Occipital lobe (tissue), 2 donors: ENCODE results near the gene AIPL1. TPM values are rescaled to one million over a fixed set of nuclear protein-coding genes. Genes with fewer than 3 reads are reported as not detected.

Experiments
- DNase-seq: peaks from one replicate; lab custom pipeline; 2025; lab: John Stamatoyannopoulos, UW
- total RNA-seq: library from RNA; depleted of rRNA; stranded (reverse); fragments of >200 nt; gene quantifications from one replicate; pipeline ENCODE4 v1.2.3, GENCODE V29; 2014

AIPL1 gene
- total RNA-seq, 1 donor from 2014 or later = not detected

DNA sequence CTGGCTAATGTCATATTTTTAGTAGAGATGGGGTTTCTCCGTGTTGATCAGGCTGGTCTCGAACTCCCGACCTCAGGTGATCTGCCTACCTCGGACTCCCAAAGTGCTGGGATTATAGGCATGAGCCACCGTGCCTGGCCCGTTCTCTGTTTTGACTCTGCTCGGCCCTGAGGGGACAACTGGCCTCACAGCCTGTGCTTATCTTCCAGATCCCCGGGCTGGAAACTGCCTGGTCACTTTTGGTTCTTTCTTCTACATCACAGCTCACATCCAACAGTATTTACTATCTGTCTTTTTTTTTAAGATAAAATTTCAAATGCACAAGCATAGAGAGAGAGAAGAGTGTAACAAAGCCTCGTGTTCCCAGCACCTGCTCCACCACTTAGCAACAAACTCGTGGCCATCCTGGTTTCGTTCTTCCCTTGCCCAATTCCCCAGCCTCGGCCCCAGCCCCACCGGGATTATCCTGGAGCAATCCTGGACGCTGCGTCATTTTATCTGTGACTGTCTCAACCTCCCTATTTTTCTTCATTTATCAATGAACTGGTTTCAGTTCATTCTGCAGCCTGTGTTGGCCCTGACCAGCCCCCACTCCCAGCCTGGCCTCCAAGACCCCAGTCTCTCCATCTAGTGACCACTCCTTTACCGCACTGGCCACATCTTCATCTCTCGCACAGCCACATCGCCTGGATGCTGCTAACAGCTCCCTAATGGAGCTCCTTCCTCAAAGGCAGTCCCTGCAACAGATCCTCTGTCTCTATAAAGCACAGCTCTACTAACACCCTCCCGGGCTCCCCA, 30.5 kb upstream of the AIPL1 start:
- DNase-seq = no peak

DNA sequence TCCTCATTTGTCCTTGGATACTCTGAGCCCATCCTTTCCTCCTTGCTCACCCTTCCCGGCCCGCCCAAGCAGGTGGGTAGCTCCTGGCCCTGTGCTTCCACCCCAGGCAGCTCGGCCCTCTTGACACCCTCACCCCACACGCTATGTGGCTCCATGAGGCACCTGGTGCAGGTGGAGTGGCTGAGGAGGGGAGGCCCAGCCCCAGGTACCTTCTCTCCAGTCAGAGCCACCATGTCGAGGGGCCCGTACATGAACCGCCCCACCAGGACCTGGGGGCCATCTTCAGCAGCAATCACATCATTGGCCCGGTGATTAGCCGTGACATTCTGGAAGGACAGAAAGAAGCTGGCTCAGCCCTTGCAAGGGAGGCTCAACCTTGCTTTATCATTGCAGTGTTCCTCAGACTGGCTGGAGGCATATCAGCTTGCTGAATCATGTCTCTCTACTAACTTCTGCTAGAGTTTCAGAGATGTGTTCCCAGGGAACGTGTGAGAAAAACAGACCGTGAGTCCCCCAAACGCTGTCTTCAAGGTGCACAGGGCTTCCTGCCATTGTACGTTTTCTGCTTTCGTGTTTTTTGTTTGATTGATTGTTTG, 29.6 kb upstream of the AIPL1 start:
- no peak for DNase-seq

DNA sequence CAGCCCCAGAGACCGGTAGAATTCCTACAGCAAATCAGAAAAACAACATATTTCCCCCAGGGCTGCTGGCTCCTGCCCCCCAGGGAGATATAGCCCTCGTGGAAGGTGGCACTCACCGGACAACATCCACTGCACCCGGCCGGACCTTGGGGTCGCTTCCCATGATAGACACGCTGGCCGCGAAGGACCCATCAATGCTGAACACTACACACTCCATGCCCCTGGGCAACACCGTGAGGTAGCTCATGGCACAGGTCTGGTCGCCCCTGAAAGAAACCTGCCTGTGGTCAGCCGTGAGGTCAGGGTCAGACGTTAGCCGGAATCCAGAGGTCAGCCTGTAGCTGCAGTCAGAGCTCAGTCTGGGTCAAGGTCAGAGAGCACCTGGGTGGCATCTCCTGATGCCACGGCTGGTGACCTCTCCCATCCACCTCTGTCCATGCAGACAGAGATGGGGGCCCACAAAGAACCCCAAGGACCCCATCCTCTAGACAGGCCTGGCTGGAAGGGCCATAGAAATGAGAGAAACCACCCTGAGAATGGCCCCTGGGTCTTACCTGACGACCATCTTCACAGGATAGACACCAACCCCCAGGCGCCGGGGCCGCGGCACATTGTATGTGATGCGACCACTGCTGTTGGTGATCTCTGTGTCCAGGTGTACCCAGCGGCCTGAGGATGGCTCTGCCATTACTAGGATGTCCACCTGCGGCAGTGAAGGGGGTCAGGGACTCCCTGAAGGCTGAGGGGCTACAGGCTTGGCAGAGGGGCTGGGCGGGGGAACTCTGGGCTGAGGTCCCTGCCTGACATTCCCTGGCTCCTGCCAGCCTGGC, 28.9 kb upstream of the AIPL1 start:
- DNase-seq = no peak

DNA sequence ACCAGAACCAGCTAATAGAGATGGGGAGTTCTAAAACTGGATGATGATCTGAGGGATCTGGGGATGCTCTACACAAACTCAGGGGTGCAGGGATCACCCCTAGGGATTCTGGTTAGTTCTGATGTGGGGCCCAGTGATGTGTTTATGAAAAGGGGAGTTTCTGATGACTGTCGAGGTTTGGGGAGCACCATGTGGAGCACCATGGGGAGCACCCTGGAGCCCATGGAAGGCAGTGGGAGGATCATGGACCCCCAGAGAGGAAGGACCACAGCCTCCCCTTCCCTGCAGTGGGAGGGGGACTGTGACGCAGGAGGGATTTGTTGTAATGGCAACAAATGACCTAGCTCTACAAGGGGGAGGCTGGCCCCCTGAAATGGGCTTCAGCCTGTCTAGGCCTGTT, 27.8 kb upstream of the AIPL1 start:
- DNase-seq = no peak

DNA sequence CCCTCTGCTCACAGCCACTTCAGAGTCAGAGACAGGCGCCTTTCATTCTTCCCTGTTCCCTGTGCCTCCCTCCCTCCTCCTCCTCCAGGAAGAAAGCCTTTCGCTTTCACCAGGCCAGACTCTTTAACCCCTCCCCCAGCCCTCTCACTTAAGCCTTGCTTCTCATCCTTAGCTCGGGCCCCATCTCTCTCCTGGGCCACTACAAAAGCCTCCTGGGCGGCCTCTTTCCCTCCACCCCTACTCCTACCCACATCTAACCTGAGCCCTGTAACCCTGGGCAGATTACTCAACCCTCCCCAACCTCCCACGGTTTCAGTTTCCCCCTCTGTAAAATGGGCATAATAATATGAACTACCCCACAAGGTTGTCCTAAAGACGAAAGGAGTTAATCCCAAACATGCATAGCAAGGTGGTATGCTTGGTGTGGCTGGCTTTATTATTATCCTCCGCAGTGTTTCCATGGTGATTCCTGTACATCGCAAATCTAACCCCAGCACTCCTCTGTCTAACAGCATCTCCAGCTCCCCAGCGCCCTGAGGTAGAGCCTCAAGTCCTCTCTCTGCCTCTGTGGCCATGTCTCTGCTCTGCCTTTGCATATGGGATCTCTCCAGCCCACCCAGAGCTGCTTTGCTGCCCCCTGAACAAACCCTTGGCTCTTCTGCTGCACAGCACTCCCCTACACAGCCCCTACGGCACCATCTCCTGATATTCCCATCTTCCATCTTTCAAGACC, 27.0 kb upstream of the AIPL1 start:
- DNase-seq = no peak

DNA sequence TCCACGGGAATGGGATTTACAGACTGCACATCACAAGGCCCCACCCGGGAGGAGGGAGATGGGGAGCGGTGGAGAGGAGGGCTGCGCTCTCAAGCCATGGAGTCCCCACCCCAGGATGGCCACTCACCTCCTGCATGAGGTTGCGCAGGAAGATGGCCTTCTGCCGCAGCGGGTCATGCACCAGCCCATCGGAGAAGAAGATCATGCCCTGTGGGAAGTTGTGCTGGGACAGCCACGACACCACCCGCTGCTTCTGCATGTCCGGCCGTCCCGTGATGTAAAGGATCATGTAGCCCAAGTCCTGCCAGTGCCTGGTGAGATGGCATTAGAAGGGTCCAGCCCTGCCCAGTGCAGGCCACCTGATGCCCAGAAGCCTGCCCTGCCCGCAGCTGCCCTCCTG, 26.3 kb upstream of the AIPL1 start:
- no peak for DNase-seq

DNA sequence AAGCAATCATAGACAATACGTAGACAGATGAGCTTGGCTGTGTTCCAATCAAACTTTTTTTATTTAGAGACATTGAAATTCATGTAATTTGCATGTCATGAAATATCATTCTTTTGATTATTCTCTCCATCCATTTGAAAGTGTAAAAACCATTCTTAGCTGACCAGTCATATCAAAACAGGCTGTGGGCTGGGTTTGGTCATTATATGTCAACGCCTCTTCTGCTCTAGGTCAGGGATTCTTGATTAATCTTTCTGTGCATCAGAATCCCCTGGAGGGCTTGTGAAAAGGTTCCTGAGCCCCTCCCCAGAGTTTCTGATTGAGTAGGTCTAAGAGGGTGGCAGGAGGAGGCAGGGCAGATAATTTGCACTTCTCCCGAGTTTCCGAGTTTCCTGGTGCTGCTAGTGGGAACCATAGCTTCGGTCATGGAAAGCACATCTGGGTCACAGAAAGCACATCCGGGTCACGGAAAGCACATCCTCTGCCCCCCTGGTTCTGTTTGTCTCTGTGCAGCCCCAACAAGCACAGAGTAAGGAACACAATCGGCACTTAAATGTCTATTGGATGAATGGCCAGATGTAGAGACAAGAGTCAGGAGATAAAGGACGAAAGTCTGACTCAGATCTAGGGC, 25.7 kb upstream of the AIPL1 start:
- no peak for DNase-seq

DNA sequence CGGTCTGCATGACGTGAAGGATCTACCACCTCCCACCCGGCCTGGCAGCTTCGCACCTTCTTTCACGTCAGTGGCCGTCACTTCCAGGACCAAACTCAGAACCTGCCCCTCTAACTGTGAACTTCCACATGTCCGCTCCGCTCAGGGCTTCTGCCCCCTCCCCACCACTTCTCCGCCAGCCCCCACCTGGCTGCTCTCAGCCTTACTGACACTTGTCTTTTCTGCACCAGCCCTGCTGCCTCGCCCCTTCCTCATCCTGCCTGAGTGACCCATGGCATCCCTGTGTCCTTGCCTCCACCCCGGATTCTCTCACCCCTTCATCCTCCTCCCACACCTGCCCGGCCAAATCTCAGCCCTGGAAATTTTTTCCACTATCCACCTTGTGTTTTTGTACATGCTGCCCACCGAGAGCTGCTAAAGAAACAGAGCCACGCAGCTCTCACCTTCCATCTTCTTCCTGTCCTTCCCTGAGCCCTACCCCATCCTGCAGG, 23.6 kb upstream of the AIPL1 start:
- DNase-seq = no peak

DNA sequence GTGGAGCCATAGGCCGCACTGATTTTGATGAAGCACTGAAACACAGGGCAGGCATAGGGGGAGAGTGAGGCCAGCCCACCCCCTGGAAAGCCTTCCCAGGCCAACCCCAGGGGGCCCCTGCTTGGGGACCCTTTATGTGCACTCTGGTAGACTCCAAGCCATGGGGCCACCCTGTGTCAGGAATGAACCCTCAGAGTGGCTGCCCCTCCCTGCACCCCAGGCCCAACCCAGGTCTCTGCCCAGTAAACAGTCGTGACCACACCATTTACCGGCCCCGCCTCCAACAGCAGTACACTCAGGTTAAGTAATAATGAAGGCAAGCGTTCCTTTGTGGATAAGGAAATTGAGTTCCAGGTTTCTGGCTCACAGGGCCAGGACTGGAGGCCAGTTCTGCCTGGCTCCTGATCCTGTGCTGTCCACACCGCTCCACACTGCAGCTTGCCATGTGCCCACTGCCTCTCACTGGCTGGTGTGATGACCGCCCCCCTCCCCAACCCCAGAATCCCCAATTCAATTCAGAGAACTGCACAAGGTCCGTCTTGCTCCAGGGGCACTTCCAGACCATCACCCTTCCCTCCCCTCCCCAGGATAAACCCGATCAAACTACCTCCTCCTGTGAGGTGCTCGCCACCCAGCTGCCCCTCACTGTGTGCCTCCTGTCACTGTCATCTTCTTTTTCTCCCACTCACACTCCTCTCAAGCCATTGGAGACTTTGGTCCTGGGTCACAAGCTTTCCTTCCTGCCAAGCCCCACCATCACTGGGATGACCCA, 23.0 kb upstream of the AIPL1 start:
- DNase-seq = no peak

DNA sequence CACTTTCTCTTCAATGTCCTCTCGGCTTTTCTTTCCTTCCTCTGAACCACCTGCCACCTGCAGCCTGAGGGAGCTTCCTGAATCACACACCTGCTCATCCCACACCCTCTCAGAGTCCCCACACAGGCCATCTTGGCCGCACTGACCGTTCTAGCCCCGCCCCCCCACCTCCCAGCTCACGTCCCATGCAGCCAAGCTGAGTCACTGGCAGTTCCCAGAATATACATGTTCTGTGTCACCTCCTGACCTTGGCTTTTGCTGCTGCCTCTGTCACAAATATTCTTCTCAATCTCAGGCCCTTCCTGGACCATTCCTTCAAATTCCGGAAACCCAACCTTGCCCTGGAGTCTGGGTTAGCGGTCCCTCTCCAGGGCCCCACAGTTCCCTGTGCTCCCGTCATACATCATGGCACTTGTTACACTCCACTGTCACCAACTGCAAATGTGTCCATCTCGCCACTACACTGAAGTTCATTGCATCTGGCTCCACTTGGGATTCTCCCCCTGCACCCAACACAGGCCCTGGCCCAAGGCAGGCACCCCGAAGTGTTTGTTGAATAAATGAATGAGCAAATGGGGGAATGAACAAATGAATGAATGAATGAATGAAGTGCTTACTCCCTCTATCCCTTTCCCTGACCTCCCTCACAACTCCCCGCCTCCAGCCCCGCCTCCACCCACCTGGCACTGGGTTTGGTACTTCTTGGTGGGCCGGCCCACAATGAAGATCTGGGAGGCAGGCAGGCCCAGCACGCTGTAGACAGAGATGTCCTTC, 22.2 kb upstream of the AIPL1 start:
- DNase-seq = no peak

DNA sequence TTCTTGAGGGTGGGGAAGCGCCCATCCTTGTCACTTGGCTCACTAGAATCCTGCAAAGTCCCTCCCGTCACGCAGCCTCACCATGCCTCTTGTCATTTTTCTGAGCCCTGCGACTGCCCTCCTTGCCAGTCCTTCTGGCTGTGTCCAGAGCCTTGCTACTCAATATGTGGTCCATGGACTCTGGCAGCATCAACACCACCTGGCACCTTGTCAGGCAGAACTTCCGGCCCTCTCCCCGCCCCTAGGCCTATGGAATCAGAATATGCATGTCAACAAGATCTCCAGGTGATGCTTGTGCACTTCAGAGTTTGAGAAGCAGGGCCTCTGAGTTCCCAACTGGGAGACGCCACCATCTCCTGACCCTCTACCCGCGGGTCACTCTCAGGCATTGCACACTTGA, 21.4 kb upstream of the AIPL1 start:
- DNase-seq = no peak

DNA sequence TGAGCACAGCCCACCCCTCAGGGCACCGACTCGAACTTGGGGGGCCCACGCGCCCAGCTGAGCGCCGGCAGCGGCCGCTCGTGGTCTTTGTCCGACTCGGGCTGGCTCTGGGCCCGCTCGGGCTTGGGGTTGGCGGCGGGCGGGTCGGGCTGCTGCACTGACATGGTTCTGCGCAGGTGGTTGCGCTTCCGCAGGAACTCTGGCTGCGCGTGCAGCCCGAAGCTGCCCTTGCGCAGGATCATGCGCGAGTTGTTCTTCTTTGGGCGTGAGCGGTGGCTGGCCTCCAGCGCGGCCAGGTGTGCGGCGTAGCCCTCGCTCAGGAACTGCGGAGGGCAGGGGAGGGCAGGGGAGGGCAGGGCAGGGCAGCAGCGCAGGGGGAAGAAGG, 20.4 kb upstream of the AIPL1 start:
- DNase-seq = no peak

DNA sequence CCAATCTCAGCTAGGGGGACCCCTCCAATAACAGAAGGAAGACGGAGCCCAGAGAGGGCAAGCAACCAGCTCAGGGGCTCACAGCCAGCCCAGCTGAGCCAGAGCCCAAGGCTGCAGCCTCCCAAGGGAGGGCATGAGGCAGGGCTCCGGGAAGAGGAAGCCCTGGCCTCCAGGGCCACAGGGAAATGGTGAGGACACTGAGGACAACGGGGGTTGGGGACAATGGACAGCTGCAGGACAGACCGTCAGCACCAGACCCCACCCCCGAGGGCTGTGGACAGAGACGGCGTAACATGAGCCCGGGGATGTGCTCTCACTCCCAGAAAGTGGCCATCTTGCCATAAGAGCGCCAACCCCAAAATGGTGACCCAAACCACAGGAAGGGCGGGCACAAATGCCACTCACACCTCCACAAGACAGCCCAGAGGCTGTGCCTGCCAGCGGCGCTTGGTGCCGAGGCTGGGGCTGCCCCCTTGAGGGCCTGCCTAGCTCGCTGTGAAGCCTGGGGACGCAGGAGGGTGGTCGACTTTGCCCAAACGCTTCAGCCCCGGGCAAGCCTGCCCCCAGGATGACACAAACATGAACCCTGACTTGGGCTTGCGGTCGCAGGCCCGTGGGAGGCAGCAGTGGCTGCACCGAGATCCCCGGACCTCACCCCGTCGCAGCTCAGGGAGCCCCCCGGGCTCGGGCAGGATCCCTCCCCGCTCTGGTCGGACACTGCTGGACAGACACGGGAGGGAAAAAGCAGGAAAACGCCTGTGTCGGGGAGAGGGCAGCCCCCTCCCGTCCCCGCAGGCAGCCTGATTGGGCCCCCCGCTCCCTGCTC, 19.8 kb upstream of the AIPL1 start:
- no peak for DNase-seq

DNA sequence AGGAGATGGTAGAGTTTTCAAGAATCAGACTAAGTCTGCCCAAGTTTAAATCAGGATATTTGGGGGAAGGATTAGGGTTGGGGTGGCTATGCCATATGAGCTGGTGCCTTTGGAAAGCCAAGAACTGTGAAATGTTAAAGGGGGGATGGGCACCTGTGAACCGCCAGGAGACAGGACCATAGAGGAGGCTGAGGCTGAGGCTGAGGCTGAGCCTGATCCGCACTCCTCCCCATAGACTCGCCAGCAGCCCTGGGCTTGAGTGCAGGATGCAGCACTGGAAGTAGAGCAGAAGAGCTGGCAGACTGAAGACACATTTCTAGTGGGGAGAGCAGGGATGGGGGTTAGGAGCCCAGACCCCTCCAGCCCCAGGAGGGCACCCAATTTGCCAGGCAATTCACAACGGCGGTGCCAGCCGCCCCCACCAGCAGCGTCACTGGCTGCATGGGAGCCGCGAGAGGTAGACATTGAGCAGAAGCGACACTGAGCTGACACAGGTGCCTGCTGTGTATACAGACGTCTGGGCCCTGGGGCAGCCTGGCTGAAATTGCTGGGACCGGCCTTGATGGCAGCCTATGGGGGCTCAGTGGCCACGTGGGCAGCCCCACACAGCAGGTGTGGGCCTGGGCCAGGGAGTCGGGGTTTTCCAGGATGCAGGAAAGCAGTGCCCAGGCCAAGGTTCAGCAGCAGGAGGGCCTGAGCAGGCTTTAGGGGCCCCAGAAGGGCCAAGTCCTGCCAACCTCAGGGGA, 18.5 kb upstream of the AIPL1 start:
- no peak for DNase-seq

DNA sequence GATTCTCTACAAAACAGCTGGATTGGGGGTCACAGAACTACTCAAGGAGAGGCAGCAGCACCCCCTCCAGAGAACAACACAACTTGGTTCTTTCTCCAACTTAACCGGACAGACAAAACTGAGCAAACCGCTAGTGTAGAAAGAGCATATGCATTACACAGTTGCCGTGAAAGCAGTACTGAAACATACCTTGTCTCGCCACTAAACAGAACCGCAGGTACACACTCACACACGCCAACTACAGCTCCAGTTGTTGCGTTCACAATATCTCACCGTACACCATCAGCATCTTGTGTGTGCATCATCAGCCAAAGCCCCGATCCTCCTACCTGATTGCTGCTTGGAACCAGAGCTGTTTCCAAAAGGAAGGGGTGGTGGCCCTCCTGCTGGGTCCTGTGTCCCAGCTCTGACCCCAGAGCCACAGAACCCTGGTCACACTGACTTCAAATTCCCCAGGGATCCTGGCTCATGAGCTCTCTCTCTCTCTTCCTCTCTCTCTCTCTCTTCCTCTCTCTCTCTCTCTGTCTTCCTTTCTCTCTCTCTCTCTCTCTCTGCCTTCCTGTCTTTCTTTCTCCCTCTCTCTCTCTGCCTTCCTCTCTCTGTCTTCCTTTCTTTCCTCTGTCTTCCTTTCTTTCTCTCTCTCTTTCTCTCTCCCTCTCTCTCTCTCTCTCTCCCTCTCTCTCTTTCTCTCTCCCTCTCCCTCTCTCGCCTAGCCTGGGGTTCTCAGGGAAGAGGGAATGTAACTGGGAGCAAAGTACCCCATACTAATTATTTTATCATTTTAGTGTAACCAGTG, 17.7 kb upstream of the AIPL1 start:
- no peak for DNase-seq

DNA sequence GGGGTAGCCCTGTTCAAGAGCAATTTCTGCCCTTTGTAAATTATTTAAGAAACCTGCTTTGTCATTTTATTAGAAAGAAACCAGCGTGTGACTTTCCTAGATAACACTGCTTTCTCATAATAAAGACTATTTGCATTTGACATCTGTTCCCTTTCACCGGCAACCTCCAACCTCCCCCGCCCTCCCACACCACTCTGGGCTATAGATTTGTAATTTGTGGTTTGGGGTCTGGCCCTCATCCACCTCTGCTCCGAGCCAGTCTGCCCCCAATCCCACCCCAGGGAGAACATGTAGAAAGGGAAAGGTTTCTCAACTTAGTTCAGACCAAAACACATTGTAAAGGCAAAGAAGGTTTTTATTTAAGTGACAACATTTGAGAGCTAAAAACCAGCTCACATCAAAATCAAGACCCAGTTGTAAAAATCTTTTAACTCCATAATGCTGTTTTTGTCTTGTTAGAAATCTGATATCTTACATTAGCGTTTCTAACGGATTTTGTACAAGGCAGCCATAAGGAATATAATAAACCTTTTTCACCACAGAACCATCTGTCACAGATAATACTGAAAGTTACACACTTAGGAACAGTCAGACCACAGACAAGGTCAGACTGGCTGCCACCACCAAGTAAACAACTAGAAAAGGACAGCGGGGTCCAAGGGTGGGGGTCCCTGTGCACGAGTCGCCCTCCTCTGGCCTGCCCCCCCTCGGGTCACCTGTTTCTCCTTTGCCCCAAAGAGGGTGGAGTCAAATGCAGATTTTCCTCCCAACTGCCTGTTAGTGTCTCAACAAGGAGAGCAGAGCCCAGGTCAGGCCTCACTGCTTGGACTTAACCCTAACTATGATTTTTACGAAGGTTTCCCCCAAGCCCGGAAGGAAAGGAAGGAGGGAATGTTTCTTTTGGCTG, 16.3 kb upstream of the AIPL1 start:
- no peak for DNase-seq
